Measurements from ENCODE around the gene TMEM132A.

DNA sequence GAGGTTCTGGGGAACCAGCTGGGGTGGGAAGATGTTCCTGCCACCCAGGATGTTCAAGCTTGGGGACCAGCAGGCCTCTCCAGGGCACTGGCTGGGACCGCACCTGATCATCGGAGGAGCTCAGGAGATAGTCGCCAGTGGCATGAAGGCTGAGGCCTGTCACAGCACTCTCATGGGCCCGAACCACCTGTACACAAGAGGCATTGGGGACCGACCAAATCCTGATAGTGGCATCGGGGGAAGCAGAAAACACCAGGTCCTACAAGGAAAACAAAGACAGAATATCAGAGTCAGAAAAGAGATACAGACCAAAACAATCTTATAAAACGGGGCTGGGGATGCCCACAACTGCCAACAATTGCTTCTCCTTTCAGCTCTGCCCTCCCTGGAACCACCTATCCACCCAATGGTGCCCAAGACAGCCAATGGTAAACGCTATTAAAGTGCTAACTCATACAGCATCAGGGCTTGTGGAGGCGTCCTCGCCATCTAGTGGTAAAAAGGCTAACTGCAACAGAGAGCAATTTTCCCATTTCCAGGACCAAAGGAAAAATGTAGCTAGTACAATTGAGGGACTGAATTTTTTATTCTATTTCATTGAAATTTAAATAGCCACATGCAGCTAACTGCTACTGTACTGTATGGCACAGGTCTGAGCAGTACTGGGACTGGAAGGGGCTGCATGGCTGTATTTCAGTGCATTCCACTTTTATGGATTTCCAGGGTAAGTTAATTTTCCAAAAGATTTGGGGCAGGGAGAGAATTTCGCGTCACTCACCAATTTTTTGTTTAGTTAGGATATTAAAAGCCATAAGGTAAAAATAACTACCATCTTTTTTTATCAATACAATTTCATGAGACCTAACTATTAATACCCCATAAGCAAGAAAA is 25.0 kb upstream of the TMEM132A start:
- no peak for TF ChIP-seq EZH2 (IDR thresholded peaks at IDR 0.05)
- TF ChIP-seq, protein P1, sequence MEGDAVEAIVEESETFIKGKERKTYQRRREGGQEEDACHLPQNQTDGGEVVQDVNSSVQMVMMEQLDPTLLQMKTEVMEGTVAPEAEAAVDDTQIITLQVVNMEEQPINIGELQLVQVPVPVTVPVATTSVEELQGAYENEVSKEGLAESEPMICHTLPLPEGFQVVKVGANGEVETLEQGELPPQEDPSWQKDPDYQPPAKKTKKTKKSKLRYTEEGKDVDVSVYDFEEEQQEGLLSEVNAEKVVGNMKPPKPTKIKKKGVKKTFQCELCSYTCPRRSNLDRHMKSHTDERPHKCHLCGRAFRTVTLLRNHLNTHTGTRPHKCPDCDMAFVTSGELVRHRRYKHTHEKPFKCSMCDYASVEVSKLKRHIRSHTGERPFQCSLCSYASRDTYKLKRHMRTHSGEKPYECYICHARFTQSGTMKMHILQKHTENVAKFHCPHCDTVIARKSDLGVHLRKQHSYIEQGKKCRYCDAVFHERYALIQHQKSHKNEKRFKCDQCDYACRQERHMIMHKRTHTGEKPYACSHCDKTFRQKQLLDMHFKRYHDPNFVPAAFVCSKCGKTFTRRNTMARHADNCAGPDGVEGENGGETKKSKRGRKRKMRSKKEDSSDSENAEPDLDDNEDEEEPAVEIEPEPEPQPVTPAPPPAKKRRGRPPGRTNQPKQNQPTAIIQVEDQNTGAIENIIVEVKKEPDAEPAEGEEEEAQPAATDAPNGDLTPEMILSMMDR (IDR thresholded peaks at IDR 0.05): peak; percentile 94
